Gastroesophageal sphincter (tissue), 4 donors: Measurements from ENCODE around the gene ERG28. TPM values are rescaled to one million over a fixed set of nuclear protein-coding genes. Genes with fewer than 3 reads are reported as not detected.
A peak's percentile ranks its signal among the peaks of the same experiment; 100 is the strongest.
"Not testable (repeated sequence)": the region's sequence is repeated elsewhere in the genome, so short reads cannot be mapped to it uniquely, and the experiment has no call there.

Experiments
- ATAC-seq: fragments of 150-250 bp; one replicate; pipeline ENCODE4 v1.9.1; 2016; ENCODE audit warnings: mild to moderate bottlenecking, moderate library complexity
- H3K27ac ChIP-seq, 4 donors: fragments of 200-600 bp; sonication (generic) in 3 of 4; 1 replicate in 3 of 4; 2 replicates in 1 of 4; pipeline ENCODE4 v1.5.1; 2016 to 2019
- H3K27me3 ChIP-seq: fragments of 200-600 bp; sonication (generic); one replicate; pipeline ENCODE4 v1.5.1; 2019
- H3K36me3 ChIP-seq, 2 donors: fragments of 200-600 bp; sonication (generic); one replicate each; pipeline ENCODE4 v1.5.1; 2019; ENCODE audit warnings: control low read depth in 1 of 2
- H3K4me1 ChIP-seq, 3 donors: fragments of 200-600 bp; sonication (generic); 1 replicate in 2 of 3; 2 replicates in 1 of 3; pipeline ENCODE4 v1.5.1; 2016 to 2019; ENCODE audit warnings: control low read depth in 2 of 3
- H3K4me3 ChIP-seq, 2 donors: fragments of 200-600 bp; sonication (generic); one replicate each; pipeline ENCODE4 v1.5.1; 2019; ENCODE audit warnings: mild to moderate bottlenecking in 1 of 2, moderate library complexity in 1 of 2
- H3K9me3 ChIP-seq, 3 donors: fragments of 200-600 bp; sonication (generic); one replicate each; pipeline ENCODE4 v1.5.1; 2017 to 2019; ENCODE audit warnings: control low read depth in 2 of 3
- EP300 ChIP-seq: sonication (generic); formaldehyde crosslinking; IDR thresholded peaks from one replicate; pipeline ENCODE4 v1.6.1; 2017; ENCODE audit warnings: antibody characterized with exemption, mild to moderate bottlenecking
- POLR2A ChIP-seq, 2 donors: fragments of 450-650 bp; IDR thresholded peaks; one replicate each; pipeline ENCODE4 v1.6.1; 2017; ENCODE audit warnings: antibody characterized with exemption in 2 of 2, mild to moderate bottlenecking in 2 of 2, moderate library complexity in 1 of 2
- POLR2AphosphoS5 ChIP-seq: sonication (generic); formaldehyde crosslinking; IDR thresholded peaks from one replicate; pipeline ENCODE4 v1.6.1; 2017; ENCODE audit warnings: antibody characterized with exemption
- WGBS, 2 donors: methylation state at CpG; one replicate each; pipeline ENCODE4 v1.1.5; 2018; ENCODE audit warnings: low coverage in 1 of 2; 5-methylcytosine and 5-hydroxymethylcytosine counted together
- small RNA-seq, 4 donors: library from RNA; depleted of rRNA; stranded (forward); fragments of <200 nt; gene quantifications; one replicate each; pipeline ENCODE3, GENCODE V24; 2016
- total RNA-seq, 4 donors: library from RNA; depleted of rRNA; stranded (reverse); fragments of >200 nt; gene quantifications; one replicate each; pipeline ENCODE4 v1.1.0, GENCODE V29; 2016
- TF ChIP-seq, protein P1 (sequence below), 4 experiments: fragments of 200-600 bp in 2 of 4; fragments of 450-650 bp in 2 of 4; sonication (generic) in 1 of 4; IDR thresholded peaks; one replicate each; pipeline ENCODE4 v1.5.1; 2017 to 2019; ENCODE audit warnings: antibody characterized with exemption in 4 of 4, mild to moderate bottlenecking in 2 of 4, moderate library complexity in 2 of 4

Gene ERG28
- total RNA-seq, 4 donors from 2014 or later, result 6.2 to 13.4 (median 7.0) TPM

DNA sequence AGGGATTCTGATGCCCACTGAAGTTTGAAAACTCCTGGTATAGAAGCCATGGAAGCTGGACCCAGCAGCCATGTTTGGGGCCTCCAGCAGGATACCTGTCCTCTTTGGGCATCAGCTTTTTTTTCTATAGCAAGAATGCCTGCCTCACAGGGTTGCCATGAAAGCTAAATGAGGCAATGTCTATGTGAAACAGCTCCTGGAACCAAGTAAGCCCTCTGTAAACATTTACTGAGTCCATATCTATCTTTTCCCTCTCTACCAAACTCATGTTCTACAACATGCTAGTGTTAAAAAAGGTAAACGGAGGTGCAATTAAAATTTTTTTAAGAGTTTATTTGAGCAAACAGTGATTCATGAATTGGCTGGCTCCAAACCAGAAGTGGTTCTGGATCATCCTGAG is 53.6 kb downstream of the ERG28 start:
- no peak for ATAC-seq
- Histone ChIP-seq H3K4me1 (peaks cover 2 to 28% (median 6%) of the 10 kb centered on the region in 3 donors), H3K27me3 (no peaks in the 10 kb centered on the region), H3K27ac (no peak overlapping the region), H3K4me3 (no peak overlapping the region), H3K9me3 (peaks cover 0 to 4% (median 0%) of the 10 kb centered on the region in 3 donors), H3K36me3 (no peaks in the 10 kb centered on the region)
- 64 to 90% methylated on average over 1 of the region's 1 CpG for WGBS, 2 donors
- TF ChIP-seq EP300, result no peak
- TF ChIP-seq, protein P1, sequence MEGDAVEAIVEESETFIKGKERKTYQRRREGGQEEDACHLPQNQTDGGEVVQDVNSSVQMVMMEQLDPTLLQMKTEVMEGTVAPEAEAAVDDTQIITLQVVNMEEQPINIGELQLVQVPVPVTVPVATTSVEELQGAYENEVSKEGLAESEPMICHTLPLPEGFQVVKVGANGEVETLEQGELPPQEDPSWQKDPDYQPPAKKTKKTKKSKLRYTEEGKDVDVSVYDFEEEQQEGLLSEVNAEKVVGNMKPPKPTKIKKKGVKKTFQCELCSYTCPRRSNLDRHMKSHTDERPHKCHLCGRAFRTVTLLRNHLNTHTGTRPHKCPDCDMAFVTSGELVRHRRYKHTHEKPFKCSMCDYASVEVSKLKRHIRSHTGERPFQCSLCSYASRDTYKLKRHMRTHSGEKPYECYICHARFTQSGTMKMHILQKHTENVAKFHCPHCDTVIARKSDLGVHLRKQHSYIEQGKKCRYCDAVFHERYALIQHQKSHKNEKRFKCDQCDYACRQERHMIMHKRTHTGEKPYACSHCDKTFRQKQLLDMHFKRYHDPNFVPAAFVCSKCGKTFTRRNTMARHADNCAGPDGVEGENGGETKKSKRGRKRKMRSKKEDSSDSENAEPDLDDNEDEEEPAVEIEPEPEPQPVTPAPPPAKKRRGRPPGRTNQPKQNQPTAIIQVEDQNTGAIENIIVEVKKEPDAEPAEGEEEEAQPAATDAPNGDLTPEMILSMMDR (IDR thresholded peaks at IDR 0.05), result no peak
- no peak for TF ChIP-seq POLR2A (IDR thresholded peaks at IDR 0.05)
- no peak for TF ChIP-seq POLR2AphosphoS5

DNA sequence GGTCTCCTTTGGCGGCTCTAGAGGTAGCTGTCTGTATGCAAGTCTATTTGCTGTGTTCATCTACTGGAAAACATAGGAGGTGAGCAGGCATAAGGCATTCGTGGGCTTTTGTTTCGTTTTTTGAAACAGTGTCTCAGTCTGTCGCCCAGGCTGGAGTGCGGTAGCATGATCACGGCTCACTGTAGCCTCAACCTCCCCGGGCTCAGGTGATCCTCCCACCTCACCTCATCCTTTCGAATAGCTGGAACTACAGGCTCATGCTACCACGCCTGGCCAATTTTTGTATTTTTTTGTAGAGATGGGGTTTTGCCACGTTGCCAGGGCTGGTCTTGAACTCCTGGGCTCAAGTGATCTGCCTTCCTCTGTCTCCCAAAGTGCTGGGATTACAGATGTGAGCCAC is 54.8 kb downstream of the ERG28 start:
- peak overlapping the region in 1 of 4 donors; percentile 18 for H3K27ac ChIP-seq
- peaks cover 2 to 25% (median 6%) of the 10 kb centered on the region in 3 donors for H3K4me1 ChIP-seq
- WGBS, 2 donors, result 67 to 86% methylated on average over 3 to 6 of the region's 10 CpGs
- TF ChIP-seq POLR2AphosphoS5 (no peak), EP300 (no peak), POLR2A (IDR thresholded peaks at IDR 0.05) (no peak)
- TF ChIP-seq, protein P1 (IDR thresholded peaks at IDR 0.05), result no peak
- no peaks in the 10 kb centered on the region for H3K36me3 ChIP-seq
- H3K27me3 ChIP-seq, result no peaks in the 10 kb centered on the region
- no peak overlapping the region for H3K4me3 ChIP-seq
- H3K9me3 ChIP-seq, result peaks cover 0 to 4% (median 0%) of the 10 kb centered on the region in 3 donors
- ATAC-seq, result no peak

DNA sequence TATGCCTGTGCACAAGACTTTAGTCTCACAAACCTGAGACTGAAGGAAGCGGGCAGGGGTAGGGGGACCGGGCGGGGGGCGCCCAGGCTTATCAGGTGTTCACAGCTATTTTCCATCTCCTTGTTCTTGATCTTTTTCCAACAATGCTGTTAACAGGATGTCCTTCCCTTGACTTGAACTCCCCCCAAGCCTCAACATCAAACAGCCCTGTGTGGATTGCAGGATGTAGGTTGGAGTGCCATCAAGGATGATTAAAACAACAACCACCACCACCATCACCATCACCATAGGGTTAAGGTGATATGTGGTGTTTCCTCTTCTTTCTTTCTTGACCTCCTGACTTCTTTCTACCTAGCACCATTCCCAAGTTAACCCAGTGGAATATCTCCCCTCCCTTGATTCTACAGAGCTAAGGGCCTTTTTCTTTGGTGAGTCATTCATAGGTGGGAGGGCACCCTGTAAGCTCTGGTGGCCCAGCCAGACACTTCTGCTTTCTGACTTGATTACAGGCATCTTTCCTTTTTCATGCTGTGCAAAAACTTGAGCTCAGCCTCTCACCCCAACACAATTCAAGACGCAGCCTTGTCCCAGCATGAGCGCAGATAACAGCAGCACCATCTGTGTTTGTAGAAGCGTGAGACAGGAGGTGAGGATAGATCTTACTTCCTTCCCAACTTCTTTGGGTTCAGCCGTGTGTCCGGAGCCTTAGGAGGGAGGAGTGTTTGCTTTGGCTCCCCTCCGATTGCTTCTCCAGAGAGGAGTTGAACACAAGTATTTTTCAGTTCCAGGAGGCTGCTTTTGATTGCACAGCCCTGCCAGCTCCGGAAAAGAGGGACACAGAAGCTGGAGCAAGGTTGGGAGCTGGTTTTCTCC is 55.5 kb downstream of the ERG28 start:
- ATAC-seq, result peak; percentile 41
- no peak for TF ChIP-seq EP300

DNA sequence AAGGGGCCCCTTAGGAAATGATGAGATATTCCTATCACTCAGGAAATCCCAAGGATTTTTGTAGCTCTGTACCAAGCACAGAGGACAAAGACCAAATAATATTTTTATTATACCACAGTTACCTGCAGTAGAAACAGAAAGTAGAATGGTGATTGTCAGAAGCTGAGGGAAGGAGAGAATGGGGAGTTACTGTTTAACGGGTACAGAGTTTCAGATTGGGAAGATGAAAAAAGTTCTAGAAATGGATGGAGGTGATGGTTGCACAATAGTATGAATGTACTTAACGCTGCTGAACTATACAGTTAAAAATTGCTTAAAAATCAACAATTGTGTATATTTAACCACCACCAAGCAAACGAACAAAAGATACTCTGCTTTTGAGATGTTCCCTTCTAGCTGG is 58.2 kb downstream of the ERG28 start:
- TF ChIP-seq, protein P1 (IDR thresholded peaks at IDR 0.05), result no peak
- TF ChIP-seq POLR2A (IDR thresholded peaks at IDR 0.05) (no peak), EP300 (no peak), POLR2AphosphoS5 (no peak)
- no peaks in the 10 kb centered on the region for H3K9me3 ChIP-seq
- WGBS, 2 donors, result 76 to 81% methylated on average over 2 to 3 of the region's 3 CpGs
- no peaks in the 10 kb centered on the region for H3K36me3 ChIP-seq
- no peak overlapping the region for H3K27ac ChIP-seq
- H3K4me3 ChIP-seq, result no peak overlapping the region
- no peak for ATAC-seq
- H3K4me1 ChIP-seq, result peaks cover 0 to 4% (median 0%) of the 10 kb centered on the region in 3 donors
- no peaks in the 10 kb centered on the region for H3K27me3 ChIP-seq

More for the DNA sequence above, 55.5 kb downstream of the ERG28 start:
- H3K27ac ChIP-seq, result peak overlapping the region in 2 of 4 donors; percentile 17 to 18
- H3K27me3 ChIP-seq, result no peaks in the 10 kb centered on the region
- 73 to 92% methylated on average over 4 to 6 of the region's 11 CpGs for WGBS, 2 donors
- peaks cover 0 to 18% (median 2%) of the 10 kb centered on the region in 3 donors for H3K4me1 ChIP-seq
- peaks cover 0 to 4% (median 0%) of the 10 kb centered on the region in 3 donors for H3K9me3 ChIP-seq
- H3K4me3 ChIP-seq, result no peak overlapping the region
- no peaks in the 10 kb centered on the region for H3K36me3 ChIP-seq

DNA sequence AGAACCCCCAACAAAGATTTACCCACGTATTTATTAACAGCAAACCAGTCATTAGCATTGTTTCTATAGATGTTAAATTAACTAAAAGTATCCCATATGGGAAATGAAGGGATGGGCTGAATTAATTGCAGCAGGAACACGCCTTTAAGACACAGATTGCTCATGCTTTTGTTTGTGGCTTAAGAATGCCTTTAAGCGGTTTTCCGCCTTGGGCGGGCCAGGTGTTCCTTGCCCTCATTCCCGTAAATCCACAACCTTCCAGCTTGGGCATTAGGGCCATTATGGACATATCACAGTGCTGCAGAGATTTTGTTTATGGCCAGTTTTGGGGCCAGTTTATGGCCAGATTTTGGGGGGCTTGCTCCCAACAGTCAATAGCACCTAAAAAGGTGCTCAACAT is 59.6 kb downstream of the ERG28 start:
- 91 to 93% methylated on average over 6 of the region's 6 CpGs for WGBS, 2 donors
- not testable (repeated sequence) for ATAC-seq, H3K4me3 ChIP-seq, H3K27me3 ChIP-seq, H3K27ac ChIP-seq, H3K4me1 ChIP-seq, H3K9me3 ChIP-seq, H3K36me3 ChIP-seq

DNA sequence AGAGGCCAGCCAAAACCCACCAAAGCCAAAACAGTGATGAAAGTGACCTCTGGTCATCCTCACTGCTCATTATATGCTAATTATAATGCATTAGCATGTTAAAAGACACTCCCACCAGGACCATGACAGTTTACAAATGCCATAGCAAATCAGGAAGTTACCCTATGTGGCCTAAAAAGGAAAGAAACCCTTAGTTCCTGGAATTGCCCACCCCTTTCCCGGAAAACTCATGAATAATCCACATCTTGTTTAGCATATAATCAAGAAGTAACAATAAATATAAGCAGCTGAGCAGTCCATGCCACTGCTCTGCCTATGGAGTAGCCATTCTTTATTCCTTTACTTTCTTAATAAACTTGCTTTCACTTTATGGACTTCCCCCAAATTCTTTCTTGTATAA is 60.6 kb downstream of the ERG28 start:
- WGBS, 2 donors, result 69 to 100% methylated on average over 1 of the region's 1 CpG
- H3K4me3 ChIP-seq, H3K27me3 ChIP-seq, ATAC-seq, H3K4me1 ChIP-seq, H3K9me3 ChIP-seq, H3K36me3 ChIP-seq, H3K27ac ChIP-seq: not testable (repeated sequence)

Small RNA genes lying within 50 kb of the gene (small RNA-seq; reads per million reads assigned to genes)
- 0 to 1.1 (median 0.26) reads per million in 4 donors for gene RNA5SP387

Other genes starting within 250 kb of the ERG28 start
- 10 to 100 TPM; 55.6 to 90.0 (median 70.8) TPM for gene JDP2, start 232.9 kb downstream of the ERG28 start, total RNA-seq
- gene BATF, start 138.4 kb downstream of the ERG28 start, total RNA-seq, result 10 to 100 TPM in 1 of 4 donors, 1 to 10 TPM in 3; 2.6 to 16.8 (median 3.2) TPM
- gene FLVCR2, start 82.3 kb downstream of the ERG28 start, total RNA-seq, result 1 to 10 TPM; 1.9 to 5.8 (median 4.1) TPM
- gene TTLL5, start 370 bp upstream of the ERG28 start, total RNA-seq, result 10 to 100 TPM; 18.1 to 30.0 (median 22.1) TPM